IMR-90 (cell line): ENCODE data around the gene NR2C2. TPM values are rescaled to one million over a fixed set of nuclear protein-coding genes. Genes with fewer than 3 reads are reported as not detected.

Experiments
- ATAC-seq: fragments of 200-7000 bp; cut with Tn5 transposase; 2 replicates; pipeline ENCODE4 v1.9.1; 2020; ENCODE audit warnings: low read depth, mild to moderate bottlenecking, moderate library complexity
- BruUV-seq: library from RNA; stranded (reverse); fragments of 400-500 nt; replicated peaks from 2 replicates; lab custom pipeline; 2021; lab: Mats Ljungman, UMichigan
- CTCF ChIA-PET: fragments of 300-600 bp; formaldehyde crosslinking; extraction: SDS; loops from one replicate; lab custom pipeline; 2021; ENCODE audit warnings: antibody characterized with exemption; lab: Yijun Ruan, JAX
- POLR2A ChIA-PET: fragments of 300-600 bp; sonication (Branson Sonifier 250); formaldehyde crosslinking; loops from one replicate; lab custom pipeline; 2022; ENCODE audit warnings: antibody characterized with exemption; ENCODE audit not compliant: unreplicated experiment; lab: Charles Lee
- DNase-seq: peaks from one replicate; pipeline ENCODE4 v3.0.0; 2013
- H2AFZ ChIP-seq: replicated peaks from 2 replicates; pipeline ENCODE3; 2013; ENCODE audit warnings: low read length, mild to moderate bottlenecking; ENCODE audit not compliant: poor library complexity
- H2AK5ac ChIP-seq: 2 replicates; pipeline ENCODE4 v1.6.1; 2013; ENCODE audit warnings: low read depth, low read length, inconsistent platforms
- H2AK9ac ChIP-seq: replicated peaks from 2 replicates; pipeline ENCODE3; 2013; ENCODE audit warnings: mild to moderate bottlenecking, low read depth, low read length, moderate library complexity; ENCODE audit not compliant: poor library complexity
- H2BK120ac ChIP-seq: 2 replicates; pipeline ENCODE4 v1.6.1; 2013; ENCODE audit warnings: low read depth, low read length, inconsistent platforms
- H2BK15ac ChIP-seq: 3 replicates; pipeline ENCODE4 v1.6.1; 2013; ENCODE audit warnings: low read depth, low read length, inconsistent platforms
- H2BK20ac ChIP-seq: 2 replicates; pipeline ENCODE4 v1.6.1; 2013; ENCODE audit warnings: low read depth, mild to moderate bottlenecking, inconsistent platforms, low read length, moderate library complexity
- H2BK5ac ChIP-seq: 2 replicates; pipeline ENCODE4 v1.6.1; 2013; ENCODE audit warnings: mild to moderate bottlenecking, low read depth, low read length, inconsistent platforms; ENCODE audit not compliant: poor library complexity, severe bottlenecking
- H3K14ac ChIP-seq: replicated peaks from 2 replicates; pipeline ENCODE4 v1.6.1; 2013; ENCODE audit warnings: low read depth, low read length, inconsistent platforms
- H3K18ac ChIP-seq: 2 replicates; pipeline ENCODE4 v1.6.1; 2013; ENCODE audit warnings: low read depth, low read length, control low read depth
- H3K23ac ChIP-seq: 2 replicates; pipeline ENCODE4 v1.6.1; 2013; ENCODE audit warnings: low read depth, low read length, inconsistent platforms
- H3K27ac ChIP-seq: 2 replicates; pipeline ENCODE4 v1.5.1; 2013; ENCODE audit warnings: mild to moderate bottlenecking, control low read depth, low read length; ENCODE audit not compliant: insufficient read depth
- H3K27me3 ChIP-seq: 2 replicates; pipeline ENCODE4 v1.6.1; 2013; ENCODE audit warnings: low read length; ENCODE audit not compliant: control insufficient read depth, insufficient read depth
- H3K36me3 ChIP-seq: 2 replicates; pipeline ENCODE4 v1.6.1; 2013; ENCODE audit warnings: low read length, mixed read lengths; ENCODE audit not compliant: control insufficient read depth, insufficient read depth
- H3K4ac ChIP-seq: 2 replicates; pipeline ENCODE4 v1.6.1; 2013; ENCODE audit warnings: low read depth, low read length, inconsistent platforms
- H3K4me1 ChIP-seq: 2 replicates; pipeline ENCODE4 v1.6.1; 2013; ENCODE audit warnings: low read length, mixed read lengths; ENCODE audit not compliant: control insufficient read depth, insufficient read depth
- H3K4me2 ChIP-seq: 2 replicates; pipeline ENCODE4 v1.6.1; 2013; ENCODE audit warnings: low read depth, mild to moderate bottlenecking, control low read depth, low read length, moderate library complexity
- H3K4me3 ChIP-seq: 2 replicates; pipeline ENCODE4 v1.5.1; 2013; ENCODE audit warnings: low read depth, mild to moderate bottlenecking, control low read depth, low read length, moderate library complexity; ENCODE audit not compliant: insufficient read depth
- H3K56ac ChIP-seq: 2 replicates; pipeline ENCODE4 v1.6.1; 2013; ENCODE audit warnings: low read length, inconsistent platforms; ENCODE audit not compliant: insufficient read depth; ENCODE audit errors: extremely low read depth
- H3K79me1 ChIP-seq, 2 experiments: 2 replicates each; pipeline ENCODE4 v1.6.1; 2013; ENCODE audit warnings: low read length in 2 of 2, inconsistent platforms in 1 of 2, low read depth in 1 of 2
- H3K9ac ChIP-seq: 2 replicates; pipeline ENCODE4 v1.6.1; 2013; ENCODE audit warnings: low read depth, low read length, control low read depth
- H3K9me1 ChIP-seq: 2 replicates; pipeline ENCODE4 v1.6.1; 2013; ENCODE audit warnings: low read length, inconsistent platforms; ENCODE audit not compliant: insufficient read depth
- H3K9me3 ChIP-seq: 2 replicates; pipeline ENCODE4 v1.6.1; 2013; ENCODE audit warnings: low read length; ENCODE audit not compliant: control insufficient read depth, insufficient read depth
- H4K20me1 ChIP-seq: 2 replicates; pipeline ENCODE4 v1.6.1; 2013; ENCODE audit warnings: low read length, inconsistent platforms; ENCODE audit not compliant: insufficient read depth
- H4K5ac ChIP-seq: 2 replicates; pipeline ENCODE4 v1.6.1; 2013; ENCODE audit warnings: mild to moderate bottlenecking, low read depth, low read length, control low read depth
- H4K8ac ChIP-seq, 2 experiments: 2 replicates each; pipeline ENCODE4 v1.6.1; 2013; ENCODE audit warnings: low read depth in 2 of 2, low read length in 2 of 2, control low read depth in 1 of 2, inconsistent platforms in 1 of 2
- H4K91ac ChIP-seq: 2 replicates; pipeline ENCODE4 v1.6.1; 2013; ENCODE audit warnings: low read depth, low read length, inconsistent platforms; ENCODE audit not compliant: insufficient read depth
- BHLHE40 ChIP-seq: fragments of 150-350 bp; IDR thresholded peaks from 2 replicates; pipeline ENCODE4 v1.6.1; 2016; ENCODE audit warnings: mild to moderate bottlenecking, low read depth, low read length
- CEBPB ChIP-seq: IDR thresholded peaks from 2 replicates; pipeline ENCODE4 v1.6.1; 2012; ENCODE audit warnings: low read depth, low read length, improper control_type of control experiment
- CHD1 ChIP-seq: IDR thresholded peaks from 2 replicates; pipeline ENCODE4 v1.6.1; 2012; ENCODE audit warnings: low read depth, low read length, improper control_type of control experiment
- CTCF ChIP-seq: conservative IDR thresholded peaks from 2 replicates; pipeline ENCODE4 v1.5.1; 2012; ENCODE audit warnings: mild to moderate bottlenecking, low read depth, low read length, improper control_type of control experiment
- ELK1 ChIP-seq: fragments of 150-350 bp; IDR thresholded peaks from 2 replicates; pipeline ENCODE4 v1.6.1; 2016; ENCODE audit warnings: low read depth, mild to moderate bottlenecking, low read length, moderate library complexity, borderline replicate concordance
- FOS ChIP-seq: fragments of 150-350 bp; IDR thresholded peaks from 2 replicates; pipeline ENCODE4 v1.6.1; 2016; ENCODE audit warnings: low read depth, low read length
- MAFK ChIP-seq: IDR thresholded peaks from 2 replicates; pipeline ENCODE4 v1.6.1; 2012; ENCODE audit warnings: low read depth, low read length, improper control_type of control experiment
- MAZ ChIP-seq: IDR thresholded peaks from 2 replicates; pipeline ENCODE4 v1.6.1; 2012; ENCODE audit warnings: low read depth, mild to moderate bottlenecking, low read length, improper control_type of control experiment, moderate library complexity, borderline replicate concordance
- MXI1 ChIP-seq: IDR thresholded peaks from 2 replicates; pipeline ENCODE4 v1.6.1; 2012; ENCODE audit warnings: low read depth, mild to moderate bottlenecking, low read length, moderate library complexity, borderline replicate concordance
- NFE2L2 ChIP-seq: fragments of 150-350 bp; IDR thresholded peaks from 2 replicates; pipeline ENCODE4 v1.6.1; 2016; ENCODE audit warnings: low read depth, mild to moderate bottlenecking, low read length
- POLR2A ChIP-seq: IDR thresholded peaks from 2 replicates; pipeline ENCODE4 v1.6.1; 2012; ENCODE audit warnings: mild to moderate bottlenecking, low read depth, low read length
- RAD21 ChIP-seq: IDR thresholded peaks from 2 replicates; pipeline ENCODE4 v1.6.1; 2012; ENCODE audit warnings: low read length, improper control_type of control experiment
- RCOR1 ChIP-seq: IDR thresholded peaks from 2 replicates; pipeline ENCODE4 v1.6.1; 2012; ENCODE audit warnings: mild to moderate bottlenecking, low read length, improper control_type of control experiment; ENCODE audit not compliant: insufficient replicate concordance
- RFX5 ChIP-seq: IDR thresholded peaks from 2 replicates; pipeline ENCODE4 v1.8.0; 2012; ENCODE audit warnings: low read depth, mild to moderate bottlenecking, low read length, moderate library complexity
- SMC3 ChIP-seq: fragments of 150-350 bp; IDR thresholded peaks from 2 replicates; pipeline ENCODE4 v1.6.1; 2016; ENCODE audit warnings: low read depth, mild to moderate bottlenecking, antibody characterized with exemption, low read length, moderate library complexity
- USF2 ChIP-seq: fragments of 150-350 bp; IDR thresholded peaks from 2 replicates; pipeline ENCODE4 v1.6.1; 2017; ENCODE audit warnings: mild to moderate bottlenecking, antibody characterized with exemption, low read length, low read depth
- dilution Hi-C: fragments of 300-500 bp; cut with HindIII; formaldehyde crosslinking; loops from one replicate; pipeline ENCODE4 v1.14.3; 2018; ENCODE audit warnings: low sequenced_read_pairs; ENCODE audit not compliant: unreplicated experiment
- in situ Hi-C: fragments of 300-500 bp; cut with MboI; formaldehyde crosslinking; loops from 3 replicates; pipeline ENCODE4 v1.14.3; 2019; ENCODE audit warnings: low sequenced_read_pairs, inconsistent platforms, mixed read lengths
- intact Hi-C: fragments of 100-400 bp; cut with micrococcal nuclease; formaldehyde crosslinking; loops from 2 replicates; pipeline ENCODE4 v1.10.0; 2022
- polyA plus RNA-seq, 3 experiments: library from polyadenylated mRNA; depleted of rRNA; stranded (reverse); fragments of >200 nt; gene quantifications; 2 replicates each; pipeline ENCODE4 v1.2.3, GENCODE V29; 2012; ENCODE audit warnings: low replicate concordance in 1 of 3
- total RNA-seq: library from RNA; depleted of rRNA; stranded (reverse); fragments of >200 nt; gene quantifications from 2 replicates; pipeline ENCODE4 v1.2.3, GENCODE V29; 2012

Gene NR2C2
- total and polyA plus RNA-seq, 2 of the 4 experiments (the other 2 are of a cell fraction): 10.4 to 13.8 TPM

- Histone ChIP-seq H4K8ac (no peak overlapping the region), H4K20me1 (no peaks in the 10 kb centered on the region; the same call in 1 of the 2 replicates), H3K4me3 (no peak overlapping the region), H2BK20ac (no peak overlapping the region), H3K27ac (no peak overlapping the region), H3K14ac (no peak overlapping the region), H2AK5ac (no peak overlapping the region), H3K56ac (no peak overlapping the region), H3K36me3 (peaks cover 10% of the 10 kb centered on the region), H3K9me1 (0 out of 2 replicates have a peak, but pooled peaks cover 6% of the 10 kb centered on the region), H3K4me2 (no peak overlapping the region), H3K4me1 (no peaks in the 10 kb centered on the region), H4K91ac (no peak overlapping the region), H3K18ac (no peak overlapping the region), H2BK120ac (no peak overlapping the region), H2BK5ac (no peak overlapping the region), H3K27me3 (no peaks in the 10 kb centered on the region), H3K9me3 (no peaks in the 10 kb centered on the region), H3K79me1 (peaks cover 20 to 27% of the 10 kb centered on the region in 2 experiments), H4K5ac (no peak overlapping the region), H3K4ac (no peak overlapping the region), H2BK15ac (no peak overlapping the region), H2AK9ac (no peak overlapping the region), H3K23ac (no peak overlapping the region), H3K9ac (no peak overlapping the region), H2AFZ (no peak overlapping the region)
- dilution Hi-C loops (no loop called here), intact Hi-C loops (no loop called here), in situ Hi-C loops (loop anchor here (25.0 kb wide), 1 partner anchor 269 kb away; the partner anchor contains the start of gene CAPN7)
- POLR2A ChIA-PET: no interaction called here
- BruUV-seq: no TSS peak
- DNase-seq (no peak), ATAC-seq (no peak)
- CTCF ChIA-PET: interaction anchor here (0.8 to 1.7 kb wide), 2 partner anchors 17 to 23 kb away, joined by 3 to 4 read pairs; no protein-coding TSS in a partner anchor
- no peak for TF ChIP-seq CHD1
- no peak for TF ChIP-seq RAD21
- no peak for TF ChIP-seq MAFK
- no peak for TF ChIP-seq SMC3
- no peak for TF ChIP-seq NFE2L2
- no peak for TF ChIP-seq CTCF
- TF ChIP-seq MAZ: no peak
- no peak for TF ChIP-seq MXI1
- no peak for TF ChIP-seq USF2
- TF ChIP-seq FOS: no peak
- TF ChIP-seq BHLHE40: no peak
- no peak for TF ChIP-seq CEBPB
- TF ChIP-seq RFX5: no peak
- TF ChIP-seq POLR2A: no peak
- TF ChIP-seq ELK1: no peak
- TF ChIP-seq RCOR1: no peak
Observed at GRCh38 chr3:14943042-14943441, 4.3 kb upstream of the NR2C2 start.
